C4-2B (cell line): ENCODE measurements around the gene GUCY1B1.

Experiments
- ZFX ChIP-seq: fragments of 450-650 bp; IDR thresholded peaks from 2 replicates; pipeline ENCODE4 v1.6.1; 2017
- TF ChIP-seq, protein P1 (sequence below): fragments of 450-650 bp; conservative IDR thresholded peaks from 2 replicates; pipeline ENCODE4 v1.5.1; 2017; ENCODE audit warnings: mild to moderate bottlenecking

- TF ChIP-seq, protein P1, sequence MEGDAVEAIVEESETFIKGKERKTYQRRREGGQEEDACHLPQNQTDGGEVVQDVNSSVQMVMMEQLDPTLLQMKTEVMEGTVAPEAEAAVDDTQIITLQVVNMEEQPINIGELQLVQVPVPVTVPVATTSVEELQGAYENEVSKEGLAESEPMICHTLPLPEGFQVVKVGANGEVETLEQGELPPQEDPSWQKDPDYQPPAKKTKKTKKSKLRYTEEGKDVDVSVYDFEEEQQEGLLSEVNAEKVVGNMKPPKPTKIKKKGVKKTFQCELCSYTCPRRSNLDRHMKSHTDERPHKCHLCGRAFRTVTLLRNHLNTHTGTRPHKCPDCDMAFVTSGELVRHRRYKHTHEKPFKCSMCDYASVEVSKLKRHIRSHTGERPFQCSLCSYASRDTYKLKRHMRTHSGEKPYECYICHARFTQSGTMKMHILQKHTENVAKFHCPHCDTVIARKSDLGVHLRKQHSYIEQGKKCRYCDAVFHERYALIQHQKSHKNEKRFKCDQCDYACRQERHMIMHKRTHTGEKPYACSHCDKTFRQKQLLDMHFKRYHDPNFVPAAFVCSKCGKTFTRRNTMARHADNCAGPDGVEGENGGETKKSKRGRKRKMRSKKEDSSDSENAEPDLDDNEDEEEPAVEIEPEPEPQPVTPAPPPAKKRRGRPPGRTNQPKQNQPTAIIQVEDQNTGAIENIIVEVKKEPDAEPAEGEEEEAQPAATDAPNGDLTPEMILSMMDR = no peak
- TF ChIP-seq ZFX = no peak
These were observed 3.1 kb downstream of the GUCY1B1 start for GRCh38 chr4:155761916-155762315.
